Activated T-helper 1 cell treated with anti-CD3 and anti-CD28 coated beads, Interleukin-12 subunit alpha, Interleukin-12 subunit beta, Interleukin-2, Interleukin-4 antibody, amounts not matched to agents 30 ng/mL and 10 ng/mL and 1 ng/mL, durations not matched to agents 14 hours and 24 hours and 36 hours (primary cell): ENCODE results near the gene DEFB132. TPM values are rescaled to one million over a fixed set of nuclear protein-coding genes. Genes with fewer than 3 reads are reported as not detected.
"Not testable (repeated sequence)": the region's sequence is repeated elsewhere in the genome, so short reads cannot be mapped to it uniquely, and the experiment has no call there.

Source experiments
- DNase-seq: peaks from one replicate; pipeline ENCODE4 v3.0.0; 2021; ENCODE audit warnings: low spot score
- H3K27ac Mint-ChIP-seq: one replicate; pipeline ENCODE4 v1.8.0; 2021; ENCODE audit warnings: mild to moderate bottlenecking, mixed read lengths
- H3K27me3 Mint-ChIP-seq: one replicate; pipeline ENCODE4 v1.8.0; 2022; ENCODE audit warnings: mild to moderate bottlenecking, moderate library complexity, mixed read lengths; ENCODE audit not compliant: insufficient read depth
- H3K36me3 Mint-ChIP-seq: one replicate; pipeline ENCODE4 v1.8.0; 2021; ENCODE audit warnings: low read depth, mixed read lengths
- H3K4me1 Mint-ChIP-seq: one replicate; pipeline ENCODE4 v1.8.0; 2021; ENCODE audit warnings: low read depth, mixed read lengths
- H3K4me3 Mint-ChIP-seq: one replicate; pipeline ENCODE4 v1.8.0; 2021; ENCODE audit warnings: mild to moderate bottlenecking, moderate library complexity, mixed read lengths
- H3K9me3 Mint-ChIP-seq: one replicate; pipeline ENCODE4 v1.8.0; 2021; ENCODE audit warnings: mixed read lengths
- intact Hi-C: fragments of 100-400 bp; cut with micrococcal nuclease; formaldehyde crosslinking; loops from one replicate; pipeline ENCODE4 v1.15.1; 2024
- total RNA-seq: library from RNA; stranded (reverse); gene quantifications from 2 replicates; pipeline ENCODE4 v1.2.3, GENCODE V29; 2022

The DEFB132 gene
- total RNA-seq, 1 donor from 2014 or later: not detected

- Mint-ChIP-seq H3K36me3 (no peaks in the 10 kb centered on the region), H3K4me3 (peak overlapping the region; percentile 67), H3K9me3 (no peaks in the 10 kb centered on the region), H3K4me1 (peaks cover 25% of the 10 kb centered on the region), H3K27ac (peak overlapping the region; percentile 82), H3K27me3 (peaks cover 4% of the 10 kb centered on the region)
- peak; percentile 29 for DNase-seq
- intact Hi-C loops: loop anchor here (1.0 kb wide), 2 partner anchors 28 to 60 kb away; partner anchors contain the start of gene ZCCHC3
These were observed 20.0 kb upstream of the DEFB132 start for GRCh38 chr20:237489-237888.

GRCh38 chr20:237929-238328, 19.6 kb upstream of the DEFB132 start:
- H3K4me3 Mint-ChIP-seq: peak overlapping the region; percentile 67
- intact Hi-C loops: loop anchor here (1.0 to 2.0 kb wide), 4 partner anchors 29 to 65 kb away; partner anchors contain the start of gene ZCCHC3
- peak overlapping the region; percentile 82 for H3K27ac Mint-ChIP-seq
- H3K27me3 Mint-ChIP-seq: peaks cover 4% of the 10 kb centered on the region
- DNase-seq: no peak
- no peaks in the 10 kb centered on the region for H3K36me3 Mint-ChIP-seq
- peaks cover 25% of the 10 kb centered on the region for H3K4me1 Mint-ChIP-seq
- no peaks in the 10 kb centered on the region for H3K9me3 Mint-ChIP-seq

GRCh38 chr20:242905-243304, 14.6 kb upstream of the DEFB132 start:
- Mint-ChIP-seq H3K9me3 (no peaks in the 10 kb centered on the region), H3K4me1 (peaks cover 11% of the 10 kb centered on the region), H3K27me3 (peaks cover 7% of the 10 kb centered on the region), H3K36me3 (no peaks in the 10 kb centered on the region), H3K27ac (no peak overlapping the region), H3K4me3 (no peak overlapping the region)
- DNase-seq: no peak
- intact Hi-C loops: no loop called here

- Mint-ChIP-seq H3K27me3 (no peaks in the 10 kb centered on the region), H3K27ac (no peak overlapping the region), H3K9me3 (no peaks in the 10 kb centered on the region), H3K36me3 (no peaks in the 10 kb centered on the region), H3K4me1 (peaks cover 6% of the 10 kb centered on the region), H3K4me3 (no peak overlapping the region)
- DNase-seq: no peak
- intact Hi-C loops: no loop called here
These were observed 6.2 kb upstream of the DEFB132 start for GRCh38 chr20:251354-251753.

- no peak overlapping the region for H3K4me3 Mint-ChIP-seq
These were observed 4.7 kb upstream of the DEFB132 start for GRCh38 chr20:252801-253200.

GRCh38 chr20:253447-253846, 4.1 kb upstream of the DEFB132 start:
- H3K27me3 Mint-ChIP-seq, H3K9me3 Mint-ChIP-seq, intact Hi-C loops, H3K27ac Mint-ChIP-seq, H3K36me3 Mint-ChIP-seq, DNase-seq, H3K4me3 Mint-ChIP-seq: not testable (repeated sequence)
- H3K4me1 Mint-ChIP-seq: peaks cover 12% of the 10 kb centered on the region

More at GRCh38 chr20:252801-253200, 4.7 kb upstream of the DEFB132 start:
- Mint-ChIP-seq H3K4me1 (peaks cover 6% of the 10 kb centered on the region), H3K27ac (no peak overlapping the region), H3K36me3 (no peaks in the 10 kb centered on the region), H3K27me3 (no peaks in the 10 kb centered on the region), H3K9me3 (no peaks in the 10 kb centered on the region)
- no peak for DNase-seq
- intact Hi-C loops: no loop called here

GRCh38 chr20:258269-258858, 840 bp downstream of the DEFB132 start:
- Mint-ChIP-seq H3K9me3 (no peaks in the 10 kb centered on the region), H3K4me1 (peaks cover 15% of the 10 kb centered on the region), H3K36me3 (no peaks in the 10 kb centered on the region), H3K27me3 (peaks cover 8% of the 10 kb centered on the region), H3K27ac (no peak overlapping the region), H3K4me3 (no peak overlapping the region)
- DNase-seq: no peak
- intact Hi-C loops: no loop called here

- intact Hi-C loops: no loop called here
- H3K9me3 Mint-ChIP-seq: no peaks in the 10 kb centered on the region
- no peaks in the 10 kb centered on the region for H3K36me3 Mint-ChIP-seq
- peaks cover 15% of the 10 kb centered on the region for H3K4me1 Mint-ChIP-seq
- DNase-seq: no peak
- no peak overlapping the region for H3K4me3 Mint-ChIP-seq
- peaks cover 8% of the 10 kb centered on the region for H3K27me3 Mint-ChIP-seq
- peak overlapping the region; percentile 46 for H3K27ac Mint-ChIP-seq
These were observed 1.4 kb downstream of the DEFB132 start for GRCh38 chr20:258963-259362.

GRCh38 chr20:259981-260380, 2.5 kb downstream of the DEFB132 start:
- H3K27ac Mint-ChIP-seq: no peak overlapping the region
- H3K27me3 Mint-ChIP-seq: peaks cover 8% of the 10 kb centered on the region
- no peaks in the 10 kb centered on the region for H3K36me3 Mint-ChIP-seq
- no peaks in the 10 kb centered on the region for H3K9me3 Mint-ChIP-seq
- intact Hi-C loops: no loop called here
- DNase-seq: no peak
- peaks cover 15% of the 10 kb centered on the region for H3K4me1 Mint-ChIP-seq
- H3K4me3 Mint-ChIP-seq: no peak overlapping the region

GRCh38 chr20:263701-264100, 6.2 kb downstream of the DEFB132 start:
- Mint-ChIP-seq H3K4me3 (no peak overlapping the region), H3K9me3 (no peaks in the 10 kb centered on the region), H3K27ac (no peak overlapping the region), H3K27me3 (peaks cover 23% of the 10 kb centered on the region), H3K4me1 (peaks cover 17% of the 10 kb centered on the region), H3K36me3 (no peaks in the 10 kb centered on the region)
- intact Hi-C loops: no loop called here
- DNase-seq: no peak

GRCh38 chr20:266596-267562, 9.4 kb downstream of the DEFB132 start:
- Mint-ChIP-seq H3K36me3 (no peaks in the 10 kb centered on the region), H3K9me3 (no peaks in the 10 kb centered on the region), H3K27me3 (peaks cover 19% of the 10 kb centered on the region), H3K27ac (peak overlapping the region; percentile 68), H3K4me3 (peak overlapping the region; percentile 76), H3K4me1 (peaks cover 11% of the 10 kb centered on the region)
- peak; percentile 78 for DNase-seq
- intact Hi-C loops: loop anchor here (1.0 to 5.0 kb wide), 5 partner anchors 29 to 145 kb away; no protein-coding TSS in a partner anchor

GRCh38 chr20:270517-270916, 13.0 kb downstream of the DEFB132 start:
- no peak for DNase-seq
- Mint-ChIP-seq H3K4me1 (peaks cover 11% of the 10 kb centered on the region), H3K27me3 (peaks cover 16% of the 10 kb centered on the region), H3K27ac (no peak overlapping the region), H3K4me3 (no peak overlapping the region), H3K9me3 (no peaks in the 10 kb centered on the region), H3K36me3 (no peaks in the 10 kb centered on the region)
- intact Hi-C loops: no loop called here

- Mint-ChIP-seq H3K4me1 (peaks cover 11% of the 10 kb centered on the region), H3K27me3 (peaks cover 14% of the 10 kb centered on the region), H3K9me3 (no peaks in the 10 kb centered on the region), H3K27ac (no peak overlapping the region), H3K36me3 (no peaks in the 10 kb centered on the region), H3K4me3 (no peak overlapping the region)
- no peak for DNase-seq
- intact Hi-C loops: no loop called here
These were observed 13.5 kb downstream of the DEFB132 start for GRCh38 chr20:271069-271468.
